Activated effector memory CD4-positive, alpha-beta T cell treated with anti-CD3 and anti-CD28 coated beads, Interleukin-2, amount 50 U/mL, for 16 hours (primary cell): ENCODE measurements around the gene BCOR.

Experiments used
- DNase-seq: peaks from one replicate; pipeline ENCODE4 v3.0.0-alpha.2; 2020

The BCOR gene

DNA sequence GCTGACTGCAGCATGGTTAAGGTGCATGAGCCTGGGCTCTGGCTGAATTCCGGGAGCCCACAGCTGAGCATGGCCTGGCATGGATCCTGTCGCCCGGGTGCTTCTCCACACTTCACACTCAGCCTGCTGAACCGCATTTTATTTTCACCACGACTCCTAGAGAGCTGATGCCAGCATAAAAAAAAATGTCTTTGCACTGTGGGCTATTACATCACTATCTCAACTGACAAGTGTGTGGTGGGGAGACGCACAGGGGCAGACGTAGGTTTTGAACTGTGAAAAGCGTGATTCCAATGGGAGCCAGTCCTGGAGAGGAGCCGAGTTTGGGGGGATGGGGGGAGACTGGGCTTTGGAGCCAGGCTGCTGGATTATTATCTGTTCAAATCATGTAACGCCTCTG, 36.8 kb downstream of the BCOR start:
- peak; percentile 14 for DNase-seq

DNA sequence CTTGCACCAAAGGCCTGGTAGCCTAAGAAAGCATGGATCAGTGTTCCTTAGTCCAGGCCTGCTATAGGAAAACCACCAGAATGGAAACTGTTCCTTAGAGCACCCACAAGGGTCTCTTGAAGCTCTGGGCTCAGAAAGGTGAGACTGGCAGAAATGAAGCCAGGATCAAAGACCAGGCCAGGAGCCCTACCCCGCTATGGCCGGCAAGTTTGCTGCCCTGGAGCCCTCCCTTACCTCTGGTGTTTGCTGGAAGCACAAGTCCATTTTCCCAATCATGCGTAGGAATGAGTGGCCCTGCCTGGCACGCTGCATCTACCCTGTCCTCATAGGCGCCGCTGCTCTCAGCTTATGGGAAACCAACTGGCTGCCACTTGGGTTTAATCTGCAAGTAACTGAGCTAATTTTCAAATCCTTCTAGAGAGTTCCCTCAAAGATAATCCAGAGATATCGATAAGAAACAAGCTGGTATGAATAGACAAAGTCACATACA, 37.4 kb downstream of the BCOR start:
- peak; percentile 6 for DNase-seq

DNA sequence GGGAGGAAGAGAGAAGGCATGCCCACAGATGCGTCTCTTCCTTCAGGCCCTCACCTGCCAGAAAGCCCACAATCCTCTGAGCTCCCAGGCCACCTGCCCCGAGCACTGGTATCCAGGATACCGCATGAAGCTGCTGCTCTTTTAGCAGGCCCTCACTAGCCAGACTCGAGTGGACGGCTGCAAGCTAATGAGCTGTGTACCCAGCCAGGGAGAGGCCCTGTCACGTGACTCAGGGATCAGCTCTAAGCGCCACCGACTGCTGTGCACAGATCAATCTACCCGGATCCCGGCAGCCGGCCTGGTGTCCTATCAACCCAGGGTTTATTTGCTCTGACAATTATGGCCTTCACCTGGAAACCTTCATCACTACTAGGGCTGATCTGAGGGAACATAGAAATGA, 39.0 kb downstream of the BCOR start:
- peak; percentile 22 for DNase-seq

DNA sequence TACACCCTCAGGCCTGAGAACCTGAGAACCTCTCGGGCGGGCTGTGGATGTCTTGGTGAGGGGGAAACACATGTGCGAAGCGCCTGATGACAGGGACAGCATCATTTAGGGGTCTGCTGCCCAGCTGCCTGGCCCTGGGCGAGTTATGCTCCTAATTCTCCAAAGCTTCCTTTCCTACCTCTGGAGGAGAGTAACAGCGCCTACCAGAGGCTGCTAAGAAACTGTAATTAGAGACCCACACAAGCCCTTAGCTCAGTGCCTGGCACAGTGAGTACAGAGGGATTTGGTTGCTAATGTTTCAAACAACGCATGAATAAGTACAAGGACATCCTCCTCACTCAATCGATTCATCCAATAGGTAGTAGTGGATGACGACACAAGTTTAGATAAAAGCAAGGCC, 40.4 kb downstream of the BCOR start:
- DNase-seq: peak; percentile 34

DNA sequence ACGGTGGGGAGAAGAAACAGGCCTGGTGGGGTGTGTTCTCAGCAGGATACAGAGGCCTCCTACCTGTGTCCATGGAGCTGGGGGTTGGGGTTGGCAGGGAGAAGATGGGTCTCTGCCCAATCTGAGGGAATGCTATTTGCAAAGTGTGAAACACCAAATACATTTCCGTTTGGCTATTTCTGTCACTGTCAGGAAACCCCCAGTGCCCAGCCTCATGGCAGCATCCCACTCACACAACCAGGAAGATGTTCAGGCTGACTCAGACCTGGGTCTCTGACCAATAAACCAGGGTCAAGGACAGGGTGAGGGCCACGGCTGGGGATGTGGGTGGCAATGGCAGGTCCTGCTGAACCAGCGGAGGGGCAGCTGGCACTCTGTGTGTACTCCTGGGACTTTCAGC, 41.3 kb downstream of the BCOR start:
- DNase-seq: peak; percentile 30

DNA sequence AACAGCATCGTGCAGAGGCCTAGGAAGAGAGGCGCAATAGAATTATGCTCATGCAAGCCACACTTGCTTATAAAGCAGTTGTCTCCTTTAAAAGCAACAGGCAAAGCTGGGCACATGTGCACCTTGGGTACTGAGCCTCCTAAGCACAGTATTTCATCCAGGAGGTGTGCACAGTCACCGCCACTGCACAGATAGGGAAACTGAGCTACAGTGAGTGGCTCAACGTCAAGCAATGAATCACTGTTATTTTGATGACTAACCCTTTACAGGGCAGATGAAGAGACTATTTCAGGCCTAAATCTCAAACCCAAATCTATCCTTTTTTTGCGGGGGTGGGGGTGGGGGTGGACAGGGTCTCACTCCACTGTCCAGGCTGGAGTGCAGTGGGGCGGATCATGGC, 42.3 kb downstream of the BCOR start:
- DNase-seq: no peak

DNA sequence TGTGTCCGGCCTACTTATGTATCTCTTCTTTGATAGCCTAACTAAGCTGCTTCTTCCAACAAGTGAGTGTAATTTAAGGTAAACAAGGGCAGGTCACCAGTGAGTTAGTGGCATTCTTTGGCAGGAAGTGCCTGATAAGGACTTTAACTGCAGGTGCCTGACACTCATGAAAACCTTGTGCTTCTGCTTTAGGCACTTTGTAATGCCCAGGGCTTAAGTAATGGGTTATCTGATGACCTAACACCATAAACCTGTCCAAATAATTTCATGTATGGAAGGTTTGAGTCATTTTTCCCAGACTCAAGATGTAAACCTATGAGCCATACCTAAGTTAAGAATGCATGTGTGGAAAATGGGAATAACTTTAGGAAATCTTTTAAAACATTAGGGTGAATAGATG, 43.0 kb downstream of the BCOR start:
- no peak for DNase-seq

DNA sequence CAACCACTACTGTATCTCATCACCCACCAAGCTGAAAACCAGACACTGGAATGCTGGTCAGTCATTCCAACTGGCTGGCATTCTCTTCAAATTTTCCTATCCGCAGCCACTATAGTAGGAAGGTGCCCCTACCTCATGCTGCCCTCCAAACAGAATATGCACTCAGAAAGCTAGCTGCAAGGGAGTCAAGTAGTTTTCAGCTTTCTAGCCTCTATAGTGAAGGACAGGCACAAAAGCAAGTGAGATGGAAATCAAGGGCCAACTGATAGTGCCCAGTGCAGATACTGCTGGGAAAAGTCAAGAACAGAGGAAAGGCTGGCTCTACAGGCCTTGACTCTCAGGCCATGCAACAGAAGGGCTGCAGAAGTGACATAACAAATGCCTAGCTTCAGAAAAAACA, 47.2 kb downstream of the BCOR start:
- DNase-seq: no peak

DNA sequence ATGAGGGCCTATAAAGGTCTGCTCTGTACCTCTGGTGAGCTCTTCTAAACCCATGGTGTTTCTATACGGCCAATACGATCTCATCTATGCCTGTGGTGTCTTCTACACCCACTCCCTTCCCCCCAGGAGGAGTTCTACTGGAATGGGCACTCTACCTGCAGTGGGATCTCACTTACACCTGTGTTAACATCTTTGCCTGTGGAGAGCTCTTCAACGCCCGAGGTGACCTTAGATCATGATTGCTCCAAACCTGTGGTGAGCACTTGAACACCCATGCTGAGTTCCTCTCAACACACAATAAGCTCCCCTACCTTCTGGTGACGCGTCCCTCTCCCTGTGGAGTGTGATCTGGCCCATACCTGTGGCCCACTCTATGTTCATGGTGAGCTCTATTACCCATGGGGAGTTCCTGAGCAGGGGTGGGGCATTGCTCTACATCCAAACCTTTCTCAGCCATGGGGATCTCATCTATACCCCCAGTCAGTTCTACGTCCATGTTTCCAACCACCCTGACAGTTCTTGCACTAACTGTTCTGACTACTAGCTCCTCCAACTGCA, 48.6 kb downstream of the BCOR start:
- DNase-seq: no peak

DNA sequence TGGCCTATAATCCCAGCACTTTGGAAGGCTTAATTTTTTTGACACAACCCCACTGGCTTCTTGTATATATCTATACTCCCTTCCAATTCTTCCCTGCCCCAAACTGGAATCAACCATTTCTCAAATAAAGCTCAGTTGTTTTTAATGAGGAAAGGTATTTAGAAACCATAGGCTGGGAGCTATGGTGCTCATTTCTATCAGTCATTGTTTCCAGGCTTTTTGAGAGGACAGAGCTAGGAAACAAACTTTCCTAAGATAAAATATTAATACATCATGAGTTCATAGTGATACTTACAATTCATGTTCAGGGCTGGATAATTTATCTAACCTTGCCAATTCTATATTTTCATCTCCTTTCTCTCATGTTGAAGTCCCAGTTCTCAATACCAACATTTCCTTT, 50.3 kb downstream of the BCOR start:
- no peak for DNase-seq

DNA sequence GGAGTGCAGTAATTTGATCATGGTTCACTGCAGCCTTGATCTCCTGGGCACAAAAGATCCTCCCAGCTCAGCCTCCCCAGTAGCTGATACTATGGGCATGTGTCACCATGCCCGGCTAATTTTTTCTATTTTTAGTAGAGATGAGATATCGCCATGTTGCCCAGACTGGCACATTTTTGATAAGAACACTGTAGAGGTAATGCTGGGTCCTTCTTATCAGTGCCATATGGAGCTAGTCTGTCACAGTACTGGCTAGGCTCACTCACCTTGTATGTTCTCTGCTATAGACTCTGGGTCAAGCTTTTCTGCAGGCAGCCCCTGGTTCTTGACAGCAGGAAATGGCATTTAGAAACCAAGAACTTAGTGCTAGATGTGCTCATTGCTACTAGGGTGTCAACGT, 53.9 kb downstream of the BCOR start:
- DNase-seq: no peak

DNA sequence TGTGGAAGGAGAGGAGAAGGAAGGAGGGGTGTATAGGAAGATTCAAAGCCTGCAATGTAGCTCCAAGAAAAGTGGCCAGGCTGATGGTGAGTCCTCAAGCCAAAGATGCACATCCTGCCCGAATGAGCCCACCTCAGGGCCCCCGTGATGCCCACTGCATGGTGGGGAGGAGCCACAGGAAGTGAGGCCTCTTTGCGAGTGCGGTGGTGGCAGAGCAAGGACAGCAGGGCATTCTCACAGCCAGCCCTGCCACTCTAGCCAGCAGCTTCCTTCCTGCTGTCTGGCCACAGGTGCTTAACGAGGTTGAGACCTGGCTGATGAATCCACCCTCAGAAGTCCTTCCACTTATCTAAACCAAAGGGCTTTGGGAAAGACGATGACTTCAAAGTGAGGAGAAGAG, 55.8 kb downstream of the BCOR start:
- DNase-seq: no peak

DNA sequence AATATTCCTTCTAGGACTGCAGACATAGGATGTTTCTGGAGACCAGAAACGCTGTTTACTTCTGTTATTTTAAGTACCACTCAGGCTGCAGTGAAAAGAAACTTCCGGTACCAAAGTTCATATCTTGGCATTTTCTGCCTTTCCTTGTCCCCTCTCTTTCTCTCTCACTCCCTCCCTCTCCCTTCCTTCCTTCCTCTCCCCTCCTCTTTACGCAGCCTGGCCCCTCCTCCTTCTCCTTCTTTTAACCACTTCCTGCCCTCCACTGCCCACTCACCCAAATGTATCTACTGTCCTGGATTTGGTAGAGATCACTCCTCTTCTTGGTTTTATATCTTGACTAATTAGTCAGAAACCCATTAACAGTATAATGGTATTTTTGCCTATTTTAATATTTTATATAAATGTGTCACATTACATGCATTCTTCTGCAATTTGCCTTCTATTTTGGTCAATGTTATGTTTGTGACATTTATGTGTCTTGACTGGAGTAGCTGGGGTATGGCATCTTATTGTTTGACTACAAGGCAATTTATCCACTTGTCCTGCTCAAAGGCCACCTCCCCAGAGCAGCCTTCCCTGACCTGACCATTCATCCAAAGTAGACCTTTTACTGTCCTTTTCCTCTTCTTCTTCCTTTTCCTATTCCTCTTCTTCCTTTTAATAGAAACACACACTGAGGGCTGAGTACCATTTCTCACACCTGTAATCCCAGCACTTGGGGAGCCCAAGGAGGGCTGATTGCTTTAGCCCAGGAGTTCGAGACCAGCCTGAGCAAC, 56.9 kb downstream of the BCOR start:
- DNase-seq: no peak

DNA sequence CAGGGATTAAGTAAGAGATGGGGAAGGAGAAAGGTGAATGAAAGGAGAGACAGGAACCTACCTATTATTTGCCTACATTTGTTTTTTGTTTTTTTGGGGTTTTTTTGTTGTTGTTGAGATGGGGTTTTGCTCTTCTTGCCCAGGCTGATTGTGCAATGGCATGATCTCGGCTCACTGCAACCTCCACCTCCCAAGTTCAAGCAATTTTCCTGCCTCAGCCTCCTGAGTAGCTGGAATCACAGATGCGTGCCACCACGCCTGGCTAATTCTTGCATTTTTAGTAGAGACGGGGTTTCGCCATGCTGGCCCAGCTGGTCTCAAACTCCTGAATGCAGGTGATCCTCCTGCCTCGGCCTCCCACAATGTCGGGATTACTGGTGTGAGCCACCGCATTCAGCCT, 57.9 kb downstream of the BCOR start:
- DNase-seq: no peak

DNA sequence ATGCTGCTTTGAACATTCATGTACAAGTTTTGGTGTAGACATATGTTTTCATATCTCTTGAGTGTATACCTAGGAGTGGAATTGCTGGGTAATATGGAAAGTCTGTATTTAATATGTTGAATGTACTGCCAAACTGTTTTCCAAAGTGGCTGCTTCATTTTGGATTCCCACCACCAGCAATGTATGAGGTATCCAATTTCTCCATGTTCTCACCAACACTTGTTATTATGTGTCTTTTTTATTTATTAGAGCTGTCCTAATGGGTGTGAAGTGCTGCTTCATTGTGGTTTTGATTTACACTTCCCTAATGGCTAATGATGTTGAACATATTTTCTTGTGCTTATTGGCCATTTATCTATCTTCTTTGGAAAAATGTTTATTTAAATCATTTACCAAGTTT, 60.4 kb downstream of the BCOR start:
- no peak for DNase-seq

DNA sequence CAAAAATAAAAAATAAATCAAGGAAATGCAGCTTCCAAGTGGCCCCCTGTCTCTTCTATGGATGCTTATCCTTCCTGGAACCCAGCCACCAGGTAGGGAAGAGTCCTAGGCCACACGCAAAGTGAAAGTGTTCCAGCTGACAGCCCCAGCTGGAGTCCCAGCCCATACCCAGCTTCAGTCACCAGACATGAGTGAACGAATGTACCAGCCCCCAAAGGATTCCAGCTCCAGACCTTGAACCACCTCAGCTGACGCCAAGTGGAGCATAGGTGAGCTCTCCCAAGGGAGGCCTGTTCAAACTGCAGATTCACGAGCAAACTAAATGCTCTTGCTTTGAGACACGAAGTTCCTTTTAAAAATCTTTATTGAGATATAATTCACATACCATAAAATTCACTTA, 62.0 kb downstream of the BCOR start:
- DNase-seq: no peak

DNA sequence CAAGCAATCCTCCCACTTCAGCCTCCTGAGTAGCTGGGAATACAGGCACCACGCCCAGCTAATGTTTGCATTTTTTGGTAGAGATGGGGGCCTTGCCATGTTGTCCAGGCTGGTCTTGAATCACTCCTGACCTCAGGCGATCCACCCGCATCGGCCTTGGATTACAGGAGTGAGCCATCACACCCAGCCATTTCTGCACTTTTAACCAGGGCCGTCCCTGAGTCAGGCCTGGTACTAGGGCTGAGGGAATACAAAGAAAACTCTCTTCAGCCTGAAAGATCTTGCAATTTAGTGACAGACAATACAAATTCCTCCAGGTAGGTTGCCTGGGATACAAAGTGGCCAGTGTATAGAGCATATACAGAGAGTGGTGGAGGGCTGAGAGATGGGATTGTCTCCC, 65.8 kb downstream of the BCOR start:
- no peak for DNase-seq

DNA sequence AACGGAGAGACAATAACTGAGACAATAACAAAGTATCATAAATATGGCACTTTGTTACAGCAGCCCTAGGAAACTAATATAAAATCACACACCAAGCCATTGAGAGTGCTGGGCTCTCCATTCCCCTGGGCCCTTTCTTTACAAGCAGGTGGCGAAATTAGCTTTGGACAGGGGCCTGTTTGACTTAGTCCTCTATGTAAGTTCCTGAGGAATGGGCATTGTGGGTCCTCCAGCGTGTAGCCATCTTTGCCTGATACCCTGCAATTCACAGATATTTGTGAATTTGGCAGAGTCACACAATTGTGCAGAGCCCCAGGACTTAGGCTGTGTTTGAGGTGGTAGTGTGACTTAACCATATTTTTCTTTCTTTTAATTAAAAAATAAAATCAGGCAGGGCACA, 67.6 kb downstream of the BCOR start:
- DNase-seq: no peak

DNA sequence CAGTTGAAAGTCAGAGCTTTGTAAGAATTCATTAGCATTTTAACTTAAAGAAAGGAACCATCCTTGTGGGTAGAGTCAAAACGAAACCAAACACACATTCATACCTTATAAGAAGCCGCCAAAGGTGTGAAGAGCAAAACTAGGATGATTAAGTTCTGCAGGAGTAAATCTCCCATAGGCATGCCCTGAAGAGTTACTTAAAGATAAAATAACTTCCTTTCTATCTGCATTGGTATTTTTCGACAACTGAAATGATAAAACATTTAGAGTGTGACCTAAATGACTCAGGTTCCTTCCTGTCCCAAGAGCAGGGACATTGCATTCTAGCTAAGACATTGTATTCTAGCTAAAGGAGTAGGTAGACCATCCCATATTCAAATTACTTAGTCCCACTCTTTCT, 75.3 kb downstream of the BCOR start:
- no peak for DNase-seq

DNA sequence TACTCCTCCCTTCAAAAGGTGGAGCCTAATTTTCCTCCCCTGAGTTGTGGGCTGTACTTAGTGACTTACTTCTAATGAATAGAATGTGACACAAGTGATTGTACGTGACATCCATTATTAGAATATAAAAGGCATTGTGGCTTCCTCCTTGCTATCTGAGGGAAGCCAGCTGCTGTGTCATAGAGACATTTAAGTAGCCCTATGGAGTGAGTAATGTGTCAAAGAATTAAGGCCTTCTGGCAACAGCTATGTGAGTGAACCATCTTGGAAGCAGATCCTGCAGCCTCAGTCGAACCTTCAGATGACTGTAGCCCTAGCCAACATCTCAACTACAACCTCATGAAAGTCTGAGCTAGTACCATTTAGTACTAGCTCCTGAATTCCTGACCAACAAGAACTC, 76.1 kb downstream of the BCOR start:
- DNase-seq: no peak

DNA sequence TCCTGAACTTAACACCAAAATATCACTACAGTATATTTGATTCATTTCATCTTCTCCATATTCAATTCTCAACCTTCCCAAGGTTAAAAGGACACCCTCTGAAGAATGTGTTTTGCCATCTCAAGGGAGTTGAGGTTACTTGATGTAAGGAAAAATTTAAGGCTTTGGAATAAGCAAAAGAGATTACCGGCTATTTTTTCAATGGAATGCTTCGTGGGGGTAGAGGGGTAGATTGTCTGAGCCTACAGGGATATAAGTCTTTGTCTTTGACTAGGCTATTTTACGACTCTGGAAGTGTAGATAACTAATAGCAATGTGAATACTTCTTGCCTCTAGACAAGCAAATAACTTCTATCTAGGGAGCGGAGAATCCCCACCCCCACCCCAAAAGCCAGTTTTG, 78.2 kb downstream of the BCOR start:
- DNase-seq: no peak

DNA sequence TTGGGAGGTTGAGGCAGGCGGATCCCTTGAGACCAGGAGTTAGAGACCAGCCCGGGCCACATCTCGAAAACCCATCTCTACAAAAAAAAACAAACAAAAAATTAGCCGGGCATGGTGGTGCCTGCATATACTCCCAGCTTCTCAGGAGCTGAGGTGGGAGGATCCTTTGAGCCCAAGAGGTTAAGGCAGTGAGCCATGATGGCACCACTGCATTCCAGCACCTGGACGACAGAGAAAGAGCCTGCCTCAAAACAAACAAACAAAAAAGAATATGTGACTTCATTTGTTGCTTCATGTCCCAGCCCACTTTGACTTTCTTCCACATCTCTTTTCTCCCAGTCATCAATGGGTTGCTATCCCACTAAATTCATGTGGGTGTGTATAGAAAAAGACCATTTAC, 79.7 kb downstream of the BCOR start:
- DNase-seq: no peak

DNA sequence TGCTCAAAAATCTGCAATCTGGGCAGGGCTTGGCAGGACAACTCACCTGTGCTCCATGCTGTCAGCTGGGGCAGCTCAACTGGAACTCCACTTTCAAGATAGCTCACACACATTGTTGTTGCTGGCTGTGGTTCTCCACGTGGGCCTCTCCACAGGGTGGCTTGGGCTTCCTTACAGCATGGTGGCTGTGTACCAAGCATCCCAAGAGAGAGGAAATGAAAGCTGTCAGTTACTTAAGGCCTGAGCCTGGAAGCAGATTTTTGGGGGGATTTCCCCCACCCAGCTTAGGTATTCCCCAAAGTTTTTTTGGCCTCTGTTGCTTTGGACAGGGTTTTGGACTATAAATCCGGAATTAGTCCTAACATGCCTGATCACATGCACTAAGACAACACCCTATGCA, 81.0 kb downstream of the BCOR start:
- DNase-seq: no peak

DNA sequence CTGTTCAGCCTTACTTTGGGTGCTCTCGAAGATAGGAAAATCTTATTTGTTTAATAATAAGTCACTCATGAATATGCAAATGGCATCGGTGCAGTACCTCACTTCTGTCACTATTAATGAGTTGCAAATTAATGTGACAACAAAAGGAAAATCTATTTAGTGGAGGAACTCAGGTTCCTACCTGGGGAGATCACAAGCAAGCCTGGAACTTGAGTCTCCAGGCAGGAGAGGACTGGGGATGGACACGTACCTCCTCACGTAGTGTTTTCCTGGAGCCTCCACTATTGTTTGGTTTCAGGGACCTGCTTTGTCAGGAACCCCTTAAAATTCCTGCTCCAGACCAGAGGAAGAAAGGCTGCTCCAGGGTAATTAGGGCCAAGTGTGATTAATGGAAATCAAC, 82.1 kb downstream of the BCOR start:
- DNase-seq: no peak
